NCI-H1436 treated with DMSO at 0.1 percent for 48 hours (cell line): ENCODE measurements around the gene ERN1.

Source experiments
- DNase-seq: peaks from one replicate; lab custom pipeline; 2025; lab: John Stamatoyannopoulos, UW

ERN1 gene

GRCh38 chr17:64083563-64084085 is 46.3 kb downstream of the ERN1 start:
- no peak for DNase-seq

DNA sequence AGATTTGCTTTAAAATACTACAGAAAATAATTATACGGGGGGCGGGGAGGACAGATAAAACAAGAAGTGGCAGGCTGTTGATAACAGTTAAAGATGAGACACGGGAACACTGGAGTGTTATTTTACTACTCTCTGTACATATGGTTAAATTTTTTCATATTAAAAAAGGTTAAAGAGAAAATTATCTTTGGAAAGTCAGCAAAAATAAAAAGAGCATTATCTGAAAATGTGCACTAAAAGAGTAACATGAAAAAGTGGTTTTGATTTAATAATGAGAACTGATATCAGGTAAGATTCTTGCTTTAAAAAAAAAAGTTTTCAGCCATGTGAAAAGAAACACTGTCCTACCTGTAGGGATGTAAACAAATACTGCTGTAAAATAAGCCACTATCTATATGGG is 46.9 kb downstream of the ERN1 start:
- no peak for DNase-seq

DNA sequence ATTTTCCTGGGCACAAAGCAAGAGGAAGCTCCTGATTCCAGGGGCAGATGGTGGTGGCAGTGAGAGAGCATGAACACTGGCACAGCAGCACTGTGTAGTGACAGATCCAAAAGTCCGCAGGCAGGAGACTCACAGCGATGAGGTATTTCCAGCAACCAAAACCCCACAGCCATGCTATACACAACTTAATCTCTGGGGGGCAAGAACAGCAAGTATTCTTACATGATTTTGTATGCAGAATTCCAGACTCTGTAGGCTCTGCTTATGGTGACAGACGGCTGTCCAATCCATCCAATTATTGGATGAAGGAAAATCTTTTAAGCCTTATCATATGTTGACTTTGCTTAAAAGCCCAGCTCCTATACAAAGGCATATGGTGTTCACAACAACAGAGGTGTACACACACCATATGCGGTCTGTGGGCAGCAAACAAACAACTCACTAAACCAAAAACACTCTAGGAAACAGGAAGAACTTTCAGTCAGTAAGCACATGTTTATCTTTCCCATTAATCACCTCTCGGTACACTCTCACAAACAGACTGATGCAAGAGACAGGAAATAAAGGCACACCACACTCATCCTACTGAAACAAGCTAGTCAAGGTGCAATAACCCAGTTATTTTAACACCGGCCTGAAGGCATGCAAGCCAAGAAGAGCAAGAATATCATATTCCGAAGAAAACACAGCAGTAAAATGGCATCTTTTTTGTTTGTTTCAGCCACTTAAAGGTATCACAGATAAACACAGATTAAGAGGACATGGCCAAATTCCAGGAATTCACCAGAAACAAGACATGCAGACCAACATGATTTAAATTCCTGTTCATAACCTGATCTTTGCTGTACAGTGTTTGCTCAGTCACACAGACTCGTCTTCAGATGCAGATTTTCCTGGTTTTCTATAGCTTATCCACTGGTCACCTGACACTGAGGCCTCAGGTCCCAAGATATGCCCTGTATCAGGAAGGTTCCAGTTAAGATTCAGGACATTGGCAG is 47.8 kb downstream of the ERN1 start:
- no peak for DNase-seq

- no peak for DNase-seq
Observed at GRCh38 chr17:64080174-64080618, 49.7 kb downstream of the ERN1 start.

DNA sequence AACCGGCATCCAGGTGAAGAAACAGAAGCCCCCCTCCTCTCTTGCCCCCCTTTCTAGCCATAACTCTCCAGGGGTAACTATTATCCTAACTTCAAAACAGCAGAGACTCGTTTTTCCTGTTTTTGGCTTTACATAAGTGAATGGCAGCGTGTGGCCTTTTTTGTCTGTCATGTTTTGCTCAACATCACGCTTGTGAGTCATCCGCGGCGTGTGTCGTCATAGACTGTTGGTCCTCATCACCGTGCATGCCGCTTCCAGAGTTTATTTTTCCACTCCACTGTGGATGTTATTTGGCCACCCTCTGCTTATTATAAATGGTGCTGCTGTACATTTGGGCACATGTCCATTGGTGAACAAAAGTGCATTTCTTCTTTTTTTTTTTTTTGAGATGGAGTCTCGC is 52.6 kb downstream of the ERN1 start:
- no peak for DNase-seq

DNA sequence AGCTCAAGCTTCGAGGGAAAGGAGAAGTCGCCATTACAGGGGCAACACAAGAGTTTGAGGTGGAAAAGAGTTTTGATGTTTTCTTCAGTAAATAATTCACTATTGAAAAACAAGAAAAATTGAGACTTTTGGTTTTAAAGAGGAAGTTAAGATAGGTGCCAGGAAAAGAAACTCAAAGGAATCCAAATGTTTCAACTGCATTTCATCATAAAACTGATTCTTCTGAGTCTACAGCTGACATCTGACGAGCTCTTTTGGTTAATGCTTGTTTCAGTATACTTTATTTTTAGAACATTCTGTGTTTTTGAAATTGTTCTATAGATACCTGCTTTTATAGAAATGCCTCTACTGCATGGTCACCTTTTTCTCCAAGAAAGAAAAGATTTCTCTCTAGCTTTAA is 54.0 kb downstream of the ERN1 start:
- no peak for DNase-seq

DNA sequence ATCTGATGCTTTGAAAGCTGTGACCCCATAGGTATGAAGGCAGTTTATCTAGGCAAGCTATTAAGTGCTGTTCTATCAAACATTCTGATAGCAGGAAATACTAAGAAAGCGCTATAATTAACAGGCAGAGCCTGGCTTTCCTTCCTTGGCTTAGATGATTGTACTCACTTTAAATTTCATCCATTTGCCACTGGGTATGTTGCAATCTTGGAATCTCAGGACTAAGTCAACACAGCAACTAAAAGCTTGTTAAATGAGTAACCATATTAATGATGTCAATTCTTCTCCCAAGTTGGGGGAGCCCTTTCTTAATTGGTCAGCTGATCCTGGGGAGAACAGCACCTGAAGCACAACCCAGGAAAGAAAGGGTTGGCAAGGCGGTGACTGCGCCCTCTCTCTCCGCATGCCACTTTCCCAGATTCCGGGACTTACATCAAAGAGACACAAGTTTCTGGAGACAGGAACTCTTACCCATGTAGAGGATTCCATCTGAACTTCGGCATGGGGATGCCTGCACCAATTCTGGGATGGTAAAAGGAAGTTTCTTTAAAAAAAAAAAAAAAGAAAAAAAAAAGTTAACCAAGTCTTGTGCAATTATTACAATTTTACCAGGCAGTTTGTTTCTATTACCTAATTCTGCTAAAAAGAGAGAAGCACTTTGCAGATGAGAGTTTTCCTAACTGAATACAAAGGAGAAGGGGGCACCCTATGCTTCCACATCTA is 55.1 kb downstream of the ERN1 start:
- no peak for DNase-seq

DNA sequence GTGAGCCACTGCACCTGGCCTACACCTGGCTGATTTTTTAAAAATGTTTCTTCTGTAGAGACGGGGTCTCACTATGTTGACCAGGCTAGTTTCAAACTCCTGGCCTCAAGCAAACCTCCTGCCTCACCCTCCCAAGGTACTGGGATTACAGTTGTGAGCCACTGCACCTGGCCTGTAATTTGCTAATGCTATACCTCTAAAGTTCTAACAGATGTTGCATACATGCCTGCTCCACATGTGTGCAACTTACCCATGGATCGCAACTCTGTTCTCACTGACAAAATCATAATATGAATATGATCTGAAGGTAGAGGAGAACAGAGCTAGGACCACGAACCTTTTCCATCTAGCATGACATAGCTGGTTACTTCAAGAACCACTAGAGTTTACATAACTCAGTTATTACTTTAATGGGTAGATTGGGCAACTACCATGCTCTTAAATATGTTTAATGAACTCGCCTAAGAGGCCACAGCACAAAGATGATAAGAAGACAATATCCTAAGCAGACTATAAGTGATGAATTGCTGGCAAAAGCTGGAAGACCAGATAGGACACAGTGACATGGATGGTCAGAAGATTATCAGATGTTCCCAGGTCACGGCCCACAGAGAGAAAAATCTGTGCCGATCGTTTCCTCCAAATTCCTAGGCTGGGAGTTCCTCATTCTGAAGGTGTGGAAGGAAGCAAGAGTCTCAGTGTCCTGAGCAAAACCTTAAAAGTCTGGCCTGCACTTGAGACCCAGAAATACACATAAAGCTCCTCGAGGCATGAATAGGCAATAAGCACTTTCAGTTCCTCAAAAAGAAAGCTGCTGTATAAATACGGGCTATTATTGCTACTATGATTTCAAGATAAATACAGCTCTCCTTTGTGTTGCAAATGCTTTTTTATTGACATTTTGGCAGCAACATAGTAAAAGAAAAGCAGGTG is 55.9 kb downstream of the ERN1 start:
- DNase-seq, result peak; percentile 63

DNA sequence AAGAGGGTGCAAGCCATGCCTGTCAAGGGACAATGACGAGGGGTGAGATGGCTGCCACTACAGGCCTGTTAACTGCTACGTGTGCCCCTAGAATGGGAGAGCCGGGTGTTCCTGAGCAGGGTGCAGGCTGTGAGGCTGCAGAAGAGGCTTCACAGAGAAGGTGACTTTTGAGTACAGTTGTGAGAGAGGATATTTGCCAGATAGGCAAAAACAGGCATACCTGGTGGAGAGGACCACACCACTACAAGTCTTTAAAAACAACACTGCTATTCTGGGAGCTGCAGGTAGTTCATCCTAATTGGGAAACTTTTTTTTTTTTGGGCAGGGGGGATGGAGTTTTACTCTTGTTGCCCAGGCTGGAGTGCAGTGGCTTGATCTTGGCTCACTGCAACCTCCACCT is 58.8 kb downstream of the ERN1 start:
- no peak for DNase-seq

GRCh38 chr17:64070213-64070612 is 59.7 kb downstream of the ERN1 start:
- DNase-seq, result no peak

DNA sequence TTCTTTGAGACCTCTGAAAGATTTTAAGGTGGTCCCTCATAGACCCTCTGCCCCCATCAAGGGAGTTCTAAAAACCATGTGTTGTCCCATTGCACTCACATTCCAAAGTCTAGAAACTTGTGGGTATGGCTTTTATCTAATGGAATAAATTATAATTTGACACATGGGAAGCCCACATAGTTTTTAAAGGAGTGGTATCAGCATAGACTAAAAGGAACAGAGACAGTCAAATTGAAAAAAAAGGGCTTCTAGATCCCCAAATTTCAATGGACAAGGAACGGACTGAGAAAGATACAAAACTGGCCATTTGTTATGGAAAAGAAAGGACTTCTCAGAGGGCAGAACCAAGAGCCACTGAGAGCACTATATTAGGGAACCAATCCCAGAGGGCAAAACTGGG is 60.8 kb downstream of the ERN1 start:
- no peak for DNase-seq

DNA sequence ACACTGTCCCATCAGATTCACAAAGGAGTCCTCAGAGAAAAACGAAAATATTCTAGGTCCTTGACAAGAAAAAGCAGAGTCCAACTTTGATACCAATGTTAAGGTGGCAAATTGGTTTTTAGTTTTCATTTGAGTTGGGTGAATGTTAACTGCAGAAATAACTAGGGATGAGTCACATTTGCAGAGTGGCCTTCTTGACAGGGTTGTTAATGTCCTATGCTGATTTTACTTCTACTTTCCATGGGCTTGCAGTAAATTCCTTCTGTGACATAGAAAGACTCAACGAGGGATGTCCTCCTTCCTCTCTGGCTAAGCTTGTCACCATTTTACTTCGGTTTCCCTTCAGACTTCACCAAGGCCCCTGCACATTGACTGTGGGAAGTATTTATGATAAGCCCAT is 62.3 kb downstream of the ERN1 start:
- DNase-seq, result no peak

- no peak for DNase-seq
Observed at GRCh38 chr17:64066716-64067115, 63.2 kb downstream of the ERN1 start.

DNA sequence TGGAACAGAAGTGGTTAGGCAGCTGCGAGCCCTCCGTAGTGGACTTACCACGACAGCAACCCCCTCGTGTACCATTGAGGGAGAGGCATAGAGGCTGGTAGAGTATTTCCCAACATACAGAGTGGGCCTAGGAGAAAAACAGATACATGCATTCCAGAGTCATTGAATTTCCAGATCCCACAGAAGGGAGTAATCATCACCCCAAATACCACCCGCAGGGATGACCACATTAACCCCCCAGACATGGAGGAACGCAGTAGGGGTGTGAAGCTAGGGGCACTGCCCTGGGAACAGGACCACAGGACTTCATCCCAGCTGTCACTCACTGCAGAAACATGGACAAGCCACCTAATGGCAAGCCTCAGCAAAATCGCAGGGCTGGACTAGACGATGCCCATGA is 64.8 kb downstream of the ERN1 start:
- DNase-seq, result no peak

DNA sequence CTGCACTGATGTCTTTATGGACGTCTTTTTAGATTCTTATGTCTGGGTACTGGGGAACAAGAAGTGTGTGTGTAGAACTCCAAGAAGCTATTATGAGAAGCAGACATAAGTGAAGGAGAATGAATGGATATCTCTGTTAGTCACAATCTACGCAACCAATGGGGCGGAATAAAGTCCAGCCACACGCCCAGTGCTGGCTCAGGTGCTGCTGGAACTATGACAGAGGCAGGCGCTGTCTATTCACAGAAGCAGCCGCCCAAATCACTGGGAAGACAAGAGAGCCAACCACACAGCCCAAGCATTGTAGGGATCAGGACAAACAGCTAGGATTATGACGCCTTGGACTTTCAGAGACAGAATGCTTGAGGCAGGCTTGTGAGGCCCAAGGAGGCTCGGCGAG is 65.6 kb downstream of the ERN1 start:
- no peak for DNase-seq

DNA sequence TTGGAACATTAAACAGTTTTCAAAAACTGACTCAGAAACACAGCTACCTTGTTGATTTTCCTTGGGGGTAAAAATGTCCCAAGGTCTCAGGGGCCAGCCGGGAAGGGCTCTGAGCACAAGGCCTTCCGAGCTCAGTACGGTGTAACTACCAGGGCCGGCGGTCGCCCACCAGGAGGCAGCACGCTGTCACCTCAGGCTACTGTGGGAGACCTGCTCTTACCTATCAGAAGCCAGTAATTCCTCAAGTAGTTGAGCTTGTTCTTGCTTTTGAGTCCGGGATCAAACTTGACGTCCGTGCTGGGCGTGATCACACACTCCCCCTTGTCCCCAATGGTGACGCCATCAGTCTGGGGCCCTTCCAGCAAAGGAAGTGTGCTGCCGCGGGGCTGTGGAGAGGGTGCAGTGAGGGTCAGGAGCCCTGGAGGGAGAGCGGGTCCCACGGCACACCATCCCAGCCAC is 66.1 kb downstream of the ERN1 start:
- DNase-seq, result no peak

DNA sequence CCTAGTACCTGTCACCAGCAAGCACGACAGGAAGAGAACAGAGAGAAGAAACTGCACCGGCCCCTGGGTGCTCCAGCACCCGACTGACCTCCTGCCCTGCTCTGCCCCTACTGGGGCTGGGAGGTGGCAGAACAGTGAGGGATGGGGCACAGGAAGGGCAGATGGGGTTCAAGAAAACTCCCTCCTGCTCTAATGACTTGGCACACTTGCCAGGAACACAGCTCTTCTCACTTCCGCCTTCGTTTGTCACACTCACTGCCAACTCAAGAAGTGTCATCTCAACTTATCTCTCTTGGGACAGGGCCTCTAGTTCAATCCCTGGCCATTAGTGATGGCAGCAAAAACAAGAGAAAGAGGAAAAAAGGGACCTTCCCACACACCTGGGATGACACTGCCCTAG is 66.9 kb downstream of the ERN1 start:
- DNase-seq, result no peak

GRCh38 chr17:64061178-64061898 is 68.6 kb downstream of the ERN1 start:
- no peak for DNase-seq

DNA sequence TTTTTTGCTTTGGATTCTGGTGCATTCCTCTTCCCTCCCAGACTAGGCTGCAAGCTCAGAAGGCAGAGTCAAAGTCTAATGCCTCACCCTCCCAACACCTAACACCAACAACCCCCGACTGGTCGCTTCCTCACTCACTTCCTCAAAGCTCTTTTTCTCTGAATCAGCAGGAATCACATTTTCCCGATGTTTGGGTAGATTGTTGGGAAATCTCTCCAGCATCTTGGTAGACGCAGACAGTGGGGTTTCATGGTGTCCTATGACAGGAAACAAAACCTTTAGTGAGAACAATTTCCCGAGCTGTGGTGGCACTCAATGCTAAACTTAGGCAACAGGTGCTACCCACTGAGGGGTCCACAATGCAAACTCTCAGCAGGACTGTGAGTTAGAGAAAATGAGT is 69.6 kb downstream of the ERN1 start:
- DNase-seq, result no peak

- DNase-seq, result no peak
Observed at GRCh38 chr17:64059756-64060155, 70.2 kb downstream of the ERN1 start.

DNA sequence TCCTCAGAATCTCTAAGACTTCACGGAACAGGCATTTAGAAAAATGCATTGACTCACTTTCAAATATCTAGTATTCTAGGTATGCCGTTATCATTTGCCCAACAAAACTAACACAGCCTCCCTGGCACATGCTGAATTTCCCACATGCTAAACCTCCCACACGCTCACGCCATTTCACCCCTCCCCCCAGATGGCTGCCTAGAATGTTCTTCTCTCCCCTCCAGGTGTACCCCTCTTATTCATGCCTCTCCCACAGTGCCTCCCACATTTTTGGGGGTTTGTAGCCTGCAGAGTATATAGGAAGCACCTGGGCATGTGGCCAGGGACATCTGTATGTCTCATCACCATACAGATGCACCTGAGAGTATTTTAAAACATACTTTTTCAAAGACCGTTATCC is 71.3 kb downstream of the ERN1 start:
- no peak for DNase-seq
